Measurements from ENCODE around the gene DEDD. TPM values are rescaled to one million over a fixed set of nuclear protein-coding genes. Genes with fewer than 3 reads are reported as not detected.

Gene DEDD
- total and polyA plus RNA-seq, 2 of the 13 experiments (the other 11 are each of a cell fraction or from before 2014, with no cell fraction given), result 12.6 to 27.8 TPM

DNA sequence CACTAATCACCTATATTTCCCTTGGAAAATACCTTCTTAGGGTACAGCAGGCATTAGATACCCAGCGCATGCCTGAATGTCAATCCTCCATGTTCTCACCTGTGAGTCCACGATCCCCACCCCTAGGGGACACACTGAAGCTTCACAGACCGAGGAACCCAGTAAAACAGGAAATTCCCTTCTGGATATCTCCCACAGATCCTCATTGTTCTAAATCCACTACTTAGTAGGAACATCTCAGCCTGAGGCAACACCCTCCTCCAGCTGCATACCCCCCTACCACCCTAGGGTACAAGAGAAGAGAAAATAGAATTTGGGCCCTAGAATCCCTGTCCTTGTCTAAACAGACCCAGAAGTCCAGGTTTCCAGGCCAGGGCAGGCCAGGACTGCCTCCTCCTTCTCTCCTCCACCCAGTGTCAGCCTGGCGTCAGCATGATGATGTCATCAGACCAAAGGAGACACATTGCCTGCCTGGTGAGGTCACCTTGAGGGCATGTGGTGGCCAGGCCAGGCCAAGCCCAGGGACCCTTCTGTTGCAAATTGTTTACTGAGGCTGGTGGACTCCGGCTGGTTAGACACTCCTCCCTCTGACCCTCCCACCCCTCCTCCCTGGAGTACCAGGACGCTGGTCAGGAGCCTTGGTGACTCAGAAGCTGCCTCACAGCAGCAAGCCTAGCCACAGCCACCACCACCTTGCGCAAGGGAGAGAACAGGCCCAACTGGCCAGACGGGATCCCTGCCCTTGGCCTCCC lies 49.3 kb downstream of the DEDD start (continued):
- TF ChIP-seq, protein P1, sequence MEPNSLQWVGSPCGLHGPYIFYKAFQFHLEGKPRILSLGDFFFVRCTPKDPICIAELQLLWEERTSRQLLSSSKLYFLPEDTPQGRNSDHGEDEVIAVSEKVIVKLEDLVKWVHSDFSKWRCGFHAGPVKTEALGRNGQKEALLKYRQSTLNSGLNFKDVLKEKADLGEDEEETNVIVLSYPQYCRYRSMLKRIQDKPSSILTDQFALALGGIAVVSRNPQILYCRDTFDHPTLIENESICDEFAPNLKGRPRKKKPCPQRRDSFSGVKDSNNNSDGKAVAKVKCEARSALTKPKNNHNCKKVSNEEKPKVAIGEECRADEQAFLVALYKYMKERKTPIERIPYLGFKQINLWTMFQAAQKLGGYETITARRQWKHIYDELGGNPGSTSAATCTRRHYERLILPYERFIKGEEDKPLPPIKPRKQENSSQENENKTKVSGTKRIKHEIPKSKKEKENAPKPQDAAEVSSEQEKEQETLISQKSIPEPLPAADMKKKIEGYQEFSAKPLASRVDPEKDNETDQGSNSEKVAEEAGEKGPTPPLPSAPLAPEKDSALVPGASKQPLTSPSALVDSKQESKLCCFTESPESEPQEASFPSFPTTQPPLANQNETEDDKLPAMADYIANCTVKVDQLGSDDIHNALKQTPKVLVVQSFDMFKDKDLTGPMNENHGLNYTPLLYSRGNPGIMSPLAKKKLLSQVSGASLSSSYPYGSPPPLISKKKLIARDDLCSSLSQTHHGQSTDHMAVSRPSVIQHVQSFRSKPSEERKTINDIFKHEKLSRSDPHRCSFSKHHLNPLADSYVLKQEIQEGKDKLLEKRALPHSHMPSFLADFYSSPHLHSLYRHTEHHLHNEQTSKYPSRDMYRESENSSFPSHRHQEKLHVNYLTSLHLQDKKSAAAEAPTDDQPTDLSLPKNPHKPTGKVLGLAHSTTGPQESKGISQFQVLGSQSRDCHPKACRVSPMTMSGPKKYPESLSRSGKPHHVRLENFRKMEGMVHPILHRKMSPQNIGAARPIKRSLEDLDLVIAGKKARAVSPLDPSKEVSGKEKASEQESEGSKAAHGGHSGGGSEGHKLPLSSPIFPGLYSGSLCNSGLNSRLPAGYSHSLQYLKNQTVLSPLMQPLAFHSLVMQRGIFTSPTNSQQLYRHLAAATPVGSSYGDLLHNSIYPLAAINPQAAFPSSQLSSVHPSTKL (CRISPR knock-in tag; IDR thresholded peaks at IDR 0.05), result 0 out of 2 replicates have a peak, but pooled peaks have one; percentile 30
- TF ChIP-seq HOXA3 (CRISPR knock-in tag; IDR thresholded peaks at IDR 0.05) (peak; percentile 67), ZNF337 (CRISPR knock-in tag; IDR thresholded peaks at IDR 0.05; ENCODE audit: borderline replicate concordance, low read depth) (no peak), NR1H2 (CRISPR knock-in tag; IDR thresholded peaks at IDR 0.05; ENCODE audit: borderline replicate concordance, low read depth) (no peak), ZBTB21 (CRISPR knock-in tag; IDR thresholded peaks at IDR 0.05) (peak; percentile 98), LCORL (IDR thresholded peaks at IDR 0.05) (no peak), LCORL (CRISPR knock-in tag; IDR thresholded peaks at IDR 0.05) (peak; percentile 34; the same call in 1 of the 2 replicates), CEBPG (CRISPR knock-in tag; IDR thresholded peaks at IDR 0.05) (peak; percentile 69), ZNF556 (CRISPR knock-in tag; IDR thresholded peaks at IDR 0.05; ENCODE audit: borderline replicate concordance) (0 out of 2 replicates have a peak, but pooled peaks have one; percentile 31), JUN (CRISPR knock-in tag; IDR thresholded peaks at IDR 0.05) (0 out of 2 replicates have a peak, but pooled peaks have one; percentile 38), GABPB1 (CRISPR knock-in tag; IDR thresholded peaks at IDR 0.05) (no peak), JUND (CRISPR knock-in tag; IDR thresholded peaks at IDR 0.05) (0 out of 2 replicates have a peak, but pooled peaks have one; percentile 16), NR2F1 (CRISPR knock-in tag; IDR thresholded peaks at IDR 0.05) (0 out of 4 replicates have a peak, but pooled peaks of 1 of the 2 experiments have one; percentile 31), CREB1 (IDR thresholded peaks at IDR 0.05) (peak; percentile 90), CREB1 (CRISPR knock-in tag; IDR thresholded peaks at IDR 0.05) (peak; percentile 88), ZNF674 (CRISPR knock-in tag; IDR thresholded peaks at IDR 0.05; ENCODE audit: low read depth) (no peak), RCOR2 (CRISPR knock-in tag; IDR thresholded peaks at IDR 0.05) (no peak), ZNF121 (CRISPR knock-in tag; IDR thresholded peaks at IDR 0.05) (peak; percentile 92)
- TF ChIP-seq, protein P2, sequence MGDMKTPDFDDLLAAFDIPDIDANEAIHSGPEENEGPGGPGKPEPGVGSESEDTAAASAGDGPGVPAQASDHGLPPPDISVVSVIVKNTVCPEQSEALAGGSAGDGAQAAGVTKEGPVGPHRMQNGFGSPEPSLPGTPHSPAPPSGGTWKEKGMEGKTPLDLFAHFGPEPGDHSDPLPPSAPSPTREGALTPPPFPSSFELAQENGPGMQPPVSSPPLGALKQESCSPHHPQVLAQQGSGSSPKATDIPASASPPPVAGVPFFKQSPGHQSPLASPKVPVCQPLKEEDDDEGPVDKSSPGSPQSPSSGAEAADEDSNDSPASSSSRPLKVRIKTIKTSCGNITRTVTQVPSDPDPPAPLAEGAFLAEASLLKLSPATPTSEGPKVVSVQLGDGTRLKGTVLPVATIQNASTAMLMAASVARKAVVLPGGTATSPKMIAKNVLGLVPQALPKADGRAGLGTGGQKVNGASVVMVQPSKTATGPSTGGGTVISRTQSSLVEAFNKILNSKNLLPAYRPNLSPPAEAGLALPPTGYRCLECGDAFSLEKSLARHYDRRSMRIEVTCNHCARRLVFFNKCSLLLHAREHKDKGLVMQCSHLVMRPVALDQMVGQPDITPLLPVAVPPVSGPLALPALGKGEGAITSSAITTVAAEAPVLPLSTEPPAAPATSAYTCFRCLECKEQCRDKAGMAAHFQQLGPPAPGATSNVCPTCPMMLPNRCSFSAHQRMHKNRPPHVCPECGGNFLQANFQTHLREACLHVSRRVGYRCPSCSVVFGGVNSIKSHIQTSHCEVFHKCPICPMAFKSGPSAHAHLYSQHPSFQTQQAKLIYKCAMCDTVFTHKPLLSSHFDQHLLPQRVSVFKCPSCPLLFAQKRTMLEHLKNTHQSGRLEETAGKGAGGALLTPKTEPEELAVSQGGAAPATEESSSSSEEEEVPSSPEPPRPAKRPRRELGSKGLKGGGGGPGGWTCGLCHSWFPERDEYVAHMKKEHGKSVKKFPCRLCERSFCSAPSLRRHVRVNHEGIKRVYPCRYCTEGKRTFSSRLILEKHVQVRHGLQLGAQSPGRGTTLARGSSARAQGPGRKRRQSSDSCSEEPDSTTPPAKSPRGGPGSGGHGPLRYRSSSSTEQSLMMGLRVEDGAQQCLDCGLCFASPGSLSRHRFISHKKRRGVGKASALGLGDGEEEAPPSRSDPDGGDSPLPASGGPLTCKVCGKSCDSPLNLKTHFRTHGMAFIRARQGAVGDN (CRISPR knock-in tag; IDR thresholded peaks at IDR 0.05), result peak; percentile 56
- TF ChIP-seq, protein P3, sequence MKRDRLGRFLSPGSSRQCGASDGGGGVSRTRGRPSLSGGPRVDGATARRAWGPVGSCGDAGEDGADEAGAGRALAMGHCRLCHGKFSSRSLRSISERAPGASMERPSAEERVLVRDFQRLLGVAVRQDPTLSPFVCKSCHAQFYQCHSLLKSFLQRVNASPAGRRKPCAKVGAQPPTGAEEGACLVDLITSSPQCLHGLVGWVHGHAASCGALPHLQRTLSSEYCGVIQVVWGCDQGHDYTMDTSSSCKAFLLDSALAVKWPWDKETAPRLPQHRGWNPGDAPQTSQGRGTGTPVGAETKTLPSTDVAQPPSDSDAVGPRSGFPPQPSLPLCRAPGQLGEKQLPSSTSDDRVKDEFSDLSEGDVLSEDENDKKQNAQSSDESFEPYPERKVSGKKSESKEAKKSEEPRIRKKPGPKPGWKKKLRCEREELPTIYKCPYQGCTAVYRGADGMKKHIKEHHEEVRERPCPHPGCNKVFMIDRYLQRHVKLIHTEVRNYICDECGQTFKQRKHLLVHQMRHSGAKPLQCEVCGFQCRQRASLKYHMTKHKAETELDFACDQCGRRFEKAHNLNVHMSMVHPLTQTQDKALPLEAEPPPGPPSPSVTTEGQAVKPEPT (CRISPR knock-in tag; IDR thresholded peaks at IDR 0.05; ENCODE audit: low read depth), result no peak

Measured in HepG2 (cell line).